Cardiac septum (tissue), 1 donor: ENCODE measurements around the gene ANP32A. TPM values are rescaled to one million over a fixed set of nuclear protein-coding genes. Genes with fewer than 3 reads are reported as not detected.

Experiments
- DNase-seq: peaks from one replicate; pipeline ENCODE4 v3.0.0-alpha.2; 2020; ENCODE audit warnings: low spot score
- intact Hi-C: fragments of 100-400 bp; cut with DNase I; formaldehyde crosslinking; loops from one replicate; pipeline ENCODE4 v1.14.0; 2022
- total RNA-seq: library from RNA; stranded (reverse); fragmentation: NEBNext Ultra II Directional; extraction: Animal tissue kit (Norgen Biotek cat#: 25700); gene quantifications from one replicate; pipeline ENCODE4 v1.2.1, GENCODE V29; 2021
- donor health status: DM: no; HTN: no; CAD: no.

The ANP32A gene
- total RNA-seq, 1 donor from 2014 or later = 180 TPM

GRCh38 chr15:68821841-68822381 is 1.2 kb upstream of the ANP32A start:
- intact Hi-C loops = loop anchor here (5.0 kb wide), 2 partner anchors 40 to 90 kb away; no protein-coding TSS in a partner anchor
- DNase-seq = no peak

- DNase-seq = no peak
These were observed 620 bp upstream of the ANP32A start for GRCh38 chr15:68821190-68821840.

GRCh38 chr15:68819495-68820294 is 1.0 kb downstream of the ANP32A start:
- intact Hi-C loops = loop anchor here (2.0 to 5.0 kb wide), 4 partner anchors 25 to 115 kb away; no protein-coding TSS in a partner anchor
- DNase-seq = no peak

More at GRCh38 chr15:68821190-68821840, 620 bp upstream of the ANP32A start:
- intact Hi-C loops = loop anchor here (5.0 kb wide), 2 partner anchors 39 to 89 kb away; no protein-coding TSS in a partner anchor

GRCh38 chr15:68818769-68819494 is 1.8 kb downstream of the ANP32A start:
- peak; percentile 90 for DNase-seq
- intact Hi-C loops = loop anchor here (2.0 kb wide), 2 partner anchors 24 to 114 kb away; no protein-coding TSS in a partner anchor

- DNase-seq = peak; percentile 82
- intact Hi-C loops = loop anchor here (2.0 kb wide), 2 partner anchors 23 to 113 kb away; no protein-coding TSS in a partner anchor
These were observed 2.5 kb downstream of the ANP32A start for GRCh38 chr15:68818066-68818768.

- intact Hi-C loops = loop anchor here (2.0 kb wide), 2 partner anchors 23 to 113 kb away; no protein-coding TSS in a partner anchor
These were observed 3.2 kb downstream of the ANP32A start for GRCh38 chr15:68817304-68818065.

GRCh38 chr15:68816795-68817303 is 3.8 kb downstream of the ANP32A start:
- intact Hi-C loops = no loop called here
- no peak for DNase-seq

More at GRCh38 chr15:68817304-68818065, 3.2 kb downstream of the ANP32A start:
- peak; percentile 82 for DNase-seq

GRCh38 chr15:68816158-68816557 is 4.5 kb downstream of the ANP32A start:
- intact Hi-C loops = no loop called here
- DNase-seq = no peak

- no peak for DNase-seq
- intact Hi-C loops = no loop called here
These were observed 5.1 kb downstream of the ANP32A start for GRCh38 chr15:68815598-68815997.

GRCh38 chr15:68814596-68814995 is 6.1 kb downstream of the ANP32A start:
- intact Hi-C loops = no loop called here
- no peak for DNase-seq

- DNase-seq = no peak
- intact Hi-C loops = no loop called here
These were observed 7.9 kb downstream of the ANP32A start for GRCh38 chr15:68812597-68813431.

- no peak for DNase-seq
- intact Hi-C loops = no loop called here
These were observed 8.6 kb downstream of the ANP32A start for GRCh38 chr15:68812069-68812468.

GRCh38 chr15:68809517-68809916 is 11.2 kb downstream of the ANP32A start:
- intact Hi-C loops = no loop called here

GRCh38 chr15:68808770-68809169 is 11.9 kb downstream of the ANP32A start:
- no peak for DNase-seq
- intact Hi-C loops = no loop called here

More at GRCh38 chr15:68809517-68809916, 11.2 kb downstream of the ANP32A start:
- no peak for DNase-seq

- DNase-seq = no peak
- intact Hi-C loops = no loop called here
These were observed 12.6 kb downstream of the ANP32A start for GRCh38 chr15:68808091-68808490.

- DNase-seq = no peak
- intact Hi-C loops = no loop called here
These were observed 13.4 kb downstream of the ANP32A start for GRCh38 chr15:68807249-68807648.
